SK-N-SH (cell line): Measurements from ENCODE around the gene CDH12. TPM values are rescaled to one million over a fixed set of nuclear protein-coding genes. Genes with fewer than 3 reads are reported as not detected.

ENCODE experiments used
- CTCF ChIA-PET: fragments of 300-600, 350-600 bp; formaldehyde crosslinking; extraction: SDS; loops from one replicate; lab custom pipeline; 2021; lab: Yijun Ruan, JAX
- POLR2A ChIA-PET: fragments of 350-600 bp; sonication (Branson Sonifier 250); formaldehyde crosslinking; extraction: SDS; loops from one replicate; lab custom pipeline; 2020; ENCODE audit warnings: antibody characterized with exemption, inconsistent platforms; lab: Yijun Ruan, JAX
- DNase-seq: peaks from one replicate; pipeline ENCODE4 v3.0.0; 2012
- H2AFZ ChIP-seq: fragments of 200-600 bp; sonication (generic); 2 replicates; pipeline ENCODE4 v1.8.1; 2016; ENCODE audit warnings: antibody characterized with exemption, mild to moderate bottlenecking, low read depth
- H3F3A ChIP-seq: fragments of 200-600 bp; sonication (generic); replicated peaks from 2 replicates; pipeline ENCODE3; 2016; ENCODE audit warnings: antibody characterized with exemption, mild to moderate bottlenecking; ENCODE audit not compliant: insufficient read depth
- H3K27ac ChIP-seq, 2 experiments: fragments of 200-500 bp in 1 of 2; fragments of 200-600 bp in 1 of 2; sonication (Bioruptor generic) in 1 of 2; sonication (generic), shearing (Covaris generic) in 1 of 2; 2 replicates each; pipeline versions ENCODE4 v1.5.1 to v1.6.1; 2014 to 2016; ENCODE audit warnings: low read depth in 2 of 2, inconsistent platforms in 1 of 2, low read length in 1 of 2, mild to moderate bottlenecking in 1 of 2, mixed read lengths in 1 of 2
- H3K27me3 ChIP-seq: fragments of 200-600 bp; sonication (generic), shearing (Covaris generic); 2 replicates; pipeline ENCODE4 v1.6.1; 2016; ENCODE audit warnings: mixed run types; ENCODE audit not compliant: insufficient read depth
- H3K36me3 ChIP-seq, 2 experiments: fragments of 200-500 bp in 1 of 2; fragments of 200-600 bp in 1 of 2; sonication (Bioruptor generic) in 1 of 2; sonication (generic) in 1 of 2; replicated peaks in 1 of 2; 2 replicates each; pipeline versions ENCODE3 to v1.5.1; 2014 to 2016; ENCODE audit warnings: low read length in 1 of 2, mild to moderate bottlenecking in 1 of 2; ENCODE audit not compliant: insufficient read depth in 2 of 2, control insufficient read depth in 1 of 2
- H3K4me1 ChIP-seq, 2 experiments: fragments of 200-500 bp in 1 of 2; fragments of 200-600 bp in 1 of 2; sonication (Bioruptor generic) in 1 of 2; sonication (generic), shearing (Covaris generic) in 1 of 2; 2 replicates each; pipeline versions ENCODE4 v1.5.1 to v1.6.1; 2014 to 2016; ENCODE audit warnings: low read depth in 1 of 2, low read length in 1 of 2, mixed run types in 1 of 2; ENCODE audit not compliant: insufficient read depth in 2 of 2, control insufficient read depth in 1 of 2
- H3K4me2 ChIP-seq: fragments of 200-600 bp; sonication (generic), shearing (Covaris generic); 2 replicates; pipeline ENCODE4 v1.6.1; 2017; ENCODE audit warnings: mixed run types
- H3K4me3 ChIP-seq, 2 experiments: fragments of 200-500 bp in 1 of 2; fragments of 200-600 bp in 1 of 2; sonication (Bioruptor generic) in 1 of 2; sonication (generic), shearing (Covaris generic) in 1 of 2; 2 replicates each; pipeline versions ENCODE4 v1.5.1 to v1.8.1; 2014 to 2016; ENCODE audit warnings: low read depth in 2 of 2, inconsistent platforms in 1 of 2, low read length in 1 of 2, mild to moderate bottlenecking in 1 of 2, mixed read lengths in 1 of 2, moderate library complexity in 1 of 2
- H3K79me2 ChIP-seq: fragments of 200-600 bp; sonication (generic); 2 replicates; pipeline ENCODE4 v1.8.1; 2017; ENCODE audit warnings: mild to moderate bottlenecking; ENCODE audit not compliant: insufficient read depth
- H3K9ac ChIP-seq: fragments of 200-600 bp; sonication (generic); 2 replicates; pipeline ENCODE4 v1.6.1; 2017; ENCODE audit warnings: mixed run types
- H3K9me2 ChIP-seq: fragments of 200-600 bp; sonication (generic); 2 replicates; pipeline ENCODE4 v1.6.1; 2017; ENCODE audit warnings: mixed run types
- H3K9me3 ChIP-seq: fragments of 200-600 bp; sonication (generic); 2 replicates; pipeline ENCODE4 v1.6.1; 2017; ENCODE audit warnings: mixed run types, mild to moderate bottlenecking, moderate library complexity
- H4K20me1 ChIP-seq: fragments of 200-600 bp; sonication (generic); 2 replicates; pipeline ENCODE4 v1.6.1; 2017; ENCODE audit warnings: mild to moderate bottlenecking, mixed run types; ENCODE audit not compliant: insufficient read depth
- CHD2 ChIP-seq: fragments of 150-350 bp; IDR thresholded peaks from 2 replicates; pipeline ENCODE4 v1.6.1; 2018; ENCODE audit warnings: low read length; ENCODE audit not compliant: partially characterized antibody
- ELF1 ChIP-seq: IDR thresholded peaks from 2 replicates; pipeline ENCODE4 v1.4.0; 2012
- EP300 ChIP-seq, 2 experiments: IDR thresholded peaks; 2 replicates each; pipeline versions ENCODE4 v1.4.0 to v1.6.1; 2012; ENCODE audit warnings: borderline replicate concordance in 1 of 2, low read depth in 1 of 2, low read length in 1 of 2
- EZH2phosphoT487 ChIP-seq: fragments of 200-600 bp; sonication (generic); IDR thresholded peaks from 2 replicates; pipeline ENCODE4 v1.6.1; 2017; ENCODE audit warnings: low read depth, mixed run types, mild to moderate bottlenecking, antibody characterized with exemption, moderate library complexity, borderline replicate concordance
- GATA2 ChIP-seq: sonication (generic); formaldehyde crosslinking; IDR thresholded peaks from 2 replicates; pipeline ENCODE4 v1.5.0; 2020; ENCODE audit warnings: mild to moderate bottlenecking, missing genetic modification reagents
- IRF3 ChIP-seq: fragments of 150-350 bp; IDR thresholded peaks from 2 replicates; pipeline ENCODE4 v1.6.1; 2016; ENCODE audit warnings: mild to moderate bottlenecking, low read depth, low read length
- JUND ChIP-seq: IDR thresholded peaks from 2 replicates; pipeline ENCODE4 v1.4.0; 2012
- NFIC ChIP-seq: IDR thresholded peaks from 2 replicates; pipeline ENCODE4 v1.4.0; 2012; ENCODE audit warnings: borderline replicate concordance
- RCOR1 ChIP-seq: fragments of 150-350 bp; IDR thresholded peaks from 2 replicates; pipeline ENCODE4 v1.6.1; 2017; ENCODE audit warnings: antibody characterized with exemption, low read length
- REST ChIP-seq: IDR thresholded peaks from 2 replicates; pipeline ENCODE4 v1.6.1; 2012; ENCODE audit warnings: mild to moderate bottlenecking, low read depth, low read length, moderate library complexity
- TAF1 ChIP-seq: IDR thresholded peaks from 2 replicates; pipeline ENCODE4 v1.6.1; 2012; ENCODE audit warnings: low read depth, mild to moderate bottlenecking, low read length, moderate library complexity, borderline replicate concordance
- USF1 ChIP-seq: IDR thresholded peaks from 2 replicates; pipeline ENCODE4 v1.4.0; 2012; ENCODE audit warnings: low read depth, borderline replicate concordance
- ZBTB33 ChIP-seq: IDR thresholded peaks from 2 replicates; pipeline ENCODE4 v1.4.0; 2012; ENCODE audit warnings: low read depth, borderline replicate concordance
- WGBS: methylation state at CpG from one replicate; pipeline ENCODE4 v1.1.6; 2017; ENCODE audit warnings: low lambda C conversion rate; 5-methylcytosine and 5-hydroxymethylcytosine counted together
- polyA plus RNA-seq, 3 experiments: library from polyadenylated mRNA; depleted of rRNA; stranded (reverse); fragments of >200 nt; gene quantifications; 2 replicates each; pipeline ENCODE4 v1.2.3, GENCODE V29; 2012

Gene CDH12
- polyA plus RNA-seq, 1 of the 3 experiments (the other 2 are of a cell fraction), result not detected

DNA sequence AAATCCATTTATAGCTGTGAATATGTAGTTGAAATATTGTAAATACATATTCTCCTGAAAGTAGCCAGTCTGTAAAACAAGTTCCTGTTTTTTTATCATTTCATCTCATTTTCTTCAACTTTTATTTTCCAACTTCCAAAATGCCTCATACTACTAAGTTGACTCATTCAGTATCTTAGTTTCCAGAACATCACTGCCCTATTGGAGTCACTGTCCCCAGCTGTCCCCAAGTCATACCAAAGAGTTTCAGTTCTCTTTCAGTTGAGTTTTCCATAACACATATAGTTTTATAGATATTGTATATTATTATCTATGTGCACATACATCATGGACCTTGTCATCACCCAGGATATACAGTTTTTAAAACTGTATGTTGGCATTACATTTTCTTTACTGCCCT is 261.7 kb downstream of the CDH12 start:
- Histone ChIP-seq H3K4me3 (no peak overlapping the region), H3K36me3 (no peaks in the 10 kb centered on the region), H2AFZ (no peak overlapping the region), H3K4me2 (no peak overlapping the region), H3K27ac (no peak overlapping the region), H3K9me2 (no peaks in the 10 kb centered on the region), H3K4me1 (peaks cover 0 to 5% of the 10 kb centered on the region in 2 experiments; a peak in 1 of 4 replicates), H4K20me1 (no peaks in the 10 kb centered on the region), H3K9me3 (no peaks in the 10 kb centered on the region), H3F3A (no peaks in the 10 kb centered on the region), H3K79me2 (no peaks in the 10 kb centered on the region), H3K9ac (no peak overlapping the region), H3K27me3 (no peaks in the 10 kb centered on the region)
- no peak for TF ChIP-seq NFIC
- no peak for TF ChIP-seq ZBTB33
- no peak for TF ChIP-seq EZH2phosphoT487
- no peak for TF ChIP-seq ELF1
- no peak for TF ChIP-seq IRF3
- POLR2A ChIA-PET, result no interaction called here
- CTCF ChIA-PET, result no interaction called here
- DNase-seq, result no peak

DNA sequence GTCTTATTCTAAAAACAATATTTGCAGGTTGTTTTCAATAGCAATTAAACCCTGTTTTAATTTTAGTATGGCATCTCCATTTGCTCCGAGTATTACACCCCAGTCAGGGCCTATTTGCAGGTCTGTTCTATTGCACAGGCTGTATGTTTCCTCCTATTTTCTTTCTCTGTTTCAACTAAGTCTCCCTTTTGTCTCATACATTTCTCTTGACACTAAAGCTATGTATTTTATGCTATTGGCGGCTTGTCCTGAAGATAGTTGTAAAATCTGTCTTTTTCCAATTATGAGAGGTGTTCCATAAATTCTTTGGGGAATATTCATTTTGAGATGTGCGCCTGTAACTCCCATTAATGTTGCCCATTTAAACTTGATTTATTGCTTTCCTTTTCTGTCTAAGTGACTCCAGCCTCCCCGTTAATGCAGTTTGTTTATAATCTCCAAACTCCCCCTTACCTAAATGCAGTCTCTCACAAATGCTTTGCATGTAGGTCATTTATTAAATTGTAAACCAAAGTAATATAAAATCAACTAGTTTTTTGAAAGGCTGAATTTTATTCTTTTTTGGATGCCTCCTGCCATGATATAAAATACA is 262.4 kb downstream of the CDH12 start:
- no peaks in the 10 kb centered on the region for H3K9me3 ChIP-seq
- peaks cover 0 to 5% of the 10 kb centered on the region in 2 experiments; a peak in 1 of 4 replicates for H3K4me1 ChIP-seq
- H4K20me1 ChIP-seq, result no peaks in the 10 kb centered on the region
- no peak overlapping the region for H3K4me2 ChIP-seq
- no peaks in the 10 kb centered on the region for H3F3A ChIP-seq
- no peaks in the 10 kb centered on the region for H3K79me2 ChIP-seq
- CTCF ChIA-PET, result interaction anchor here (1.0 kb wide), 1 partner anchor 9 kb away, joined by 3 read pairs; no protein-coding TSS in a partner anchor
- H3K27ac ChIP-seq, result no peak overlapping the region
- no peaks in the 10 kb centered on the region for H3K27me3 ChIP-seq
- no peak overlapping the region for H2AFZ ChIP-seq
- 7% methylated on average over 4 of the region's 4 CpGs for WGBS
- no peaks in the 10 kb centered on the region for H3K36me3 ChIP-seq
- DNase-seq, result no peak
- no peak overlapping the region for H3K4me3 ChIP-seq
- H3K9ac ChIP-seq, result no peak overlapping the region
- TF ChIP-seq GATA2, result no peak
- TF ChIP-seq EP300 (IDR thresholded peaks at IDR 0.05; ENCODE audit: borderline replicate concordance in 1 of 2, low read depth in 1 of 2, low read length in 1 of 2), result no peak
- TF ChIP-seq TAF1, result no peak
- no peak for TF ChIP-seq USF1
- no peak for TF ChIP-seq CHD2
- TF ChIP-seq JUND, result no peak
- no peak for TF ChIP-seq RCOR1
- TF ChIP-seq REST, result no peak
- H3K9me2 ChIP-seq, result no peaks in the 10 kb centered on the region
- POLR2A ChIA-PET, result no interaction called here
